ENCODE measurements around the gene ADGB.

ADGB gene

GRCh38 chr6:146857180-146857979 lies 258.6 kb downstream of the ADGB start:
- no peak for FAIRE-seq
- TF ChIP-seq CTCF (IDR thresholded peaks at IDR 0.05; ENCODE audit: insufficient read depth, missing control alignments) = peak; percentile 96
- DNase-seq (ENCODE audit: insufficient read length, low spot score) = peak; percentile 41

GRCh38 chr6:146857980-146858347 lies 259.2 kb downstream of the ADGB start:
- TF ChIP-seq CTCF (IDR thresholded peaks at IDR 0.05; ENCODE audit: insufficient read depth, missing control alignments) = no peak
- no peak for FAIRE-seq
- no peak for DNase-seq (ENCODE audit: insufficient read length, low spot score)

GRCh38 chr6:146859206-146859605 lies 260.4 kb downstream of the ADGB start:
- FAIRE-seq (no peak), DNase-seq (ENCODE audit: insufficient read length, low spot score) (no peak)
- no peak for TF ChIP-seq CTCF (IDR thresholded peaks at IDR 0.05; ENCODE audit: insufficient read depth, missing control alignments)

GRCh38 chr6:146859795-146860495 lies 261.2 kb downstream of the ADGB start:
- FAIRE-seq (no peak), DNase-seq (ENCODE audit: insufficient read length, low spot score) (no peak)
- TF ChIP-seq CTCF (IDR thresholded peaks at IDR 0.05; ENCODE audit: insufficient read depth, missing control alignments) = no peak

- no peak for FAIRE-seq
- no peak for DNase-seq (ENCODE audit: insufficient read length, low spot score)
- no peak for TF ChIP-seq CTCF (IDR thresholded peaks at IDR 0.05; ENCODE audit: insufficient read depth, missing control alignments)
Measured at GRCh38 chr6:146860583-146860982, 261.8 kb downstream of the ADGB start.

- no peak for TF ChIP-seq CTCF (IDR thresholded peaks at IDR 0.05; ENCODE audit: insufficient read depth, missing control alignments)
- FAIRE-seq (no peak), DNase-seq (ENCODE audit: insufficient read length, low spot score) (no peak)
Measured at GRCh38 chr6:146861029-146861563, 262.3 kb downstream of the ADGB start.

GRCh38 chr6:146861716-146862115 lies 262.9 kb downstream of the ADGB start:
- TF ChIP-seq CTCF (IDR thresholded peaks at IDR 0.05; ENCODE audit: insufficient read depth, missing control alignments) = no peak

More at GRCh38 chr6:146861716-146862115, 262.9 kb downstream of the ADGB start:
- FAIRE-seq (no peak), DNase-seq (ENCODE audit: insufficient read length, low spot score) (no peak)
